WTC11 (cell line): Measurements from ENCODE around the gene SSBP2. TPM values are rescaled to one million over a fixed set of nuclear protein-coding genes. Genes with fewer than 3 reads are reported as not detected.

ENCODE experiments used
- ATAC-seq: fragments of 200-7000 bp; cut with Tn5 transposase; 2 replicates; pipeline ENCODE4 v1.10.0; 2021; ENCODE audit warnings: mild to moderate bottlenecking, moderate library complexity
- CTCF ChIA-PET: fragments of 300-600 bp; sonication (Branson Sonifier 250); formaldehyde crosslinking; loops from one replicate; lab custom pipeline; 2021; ENCODE audit warnings: antibody characterized with exemption; lab: Charles Lee
- POLR2A ChIA-PET: fragments of 350-600 bp; sonication (Branson Sonifier 250); formaldehyde crosslinking; loops from one replicate; lab custom pipeline; 2021; ENCODE audit warnings: antibody characterized with exemption; lab: Charles Lee
- DNase-seq: peaks from one replicate; pipeline ENCODE4 v3.0.0; 2021; ENCODE audit warnings: low spot score
- H3K27ac Mint-ChIP-seq: 2 replicates; pipeline ENCODE4 v1.8.0; 2021; ENCODE audit warnings: mixed read lengths
- H3K27me3 Mint-ChIP-seq: 2 replicates; pipeline ENCODE4 v1.8.0; 2021; ENCODE audit warnings: low read depth, mild to moderate bottlenecking, moderate library complexity, mixed read lengths
- H3K36me3 Mint-ChIP-seq: 2 replicates; pipeline ENCODE4 v1.8.0; 2021; ENCODE audit warnings: mixed read lengths
- H3K4me1 Mint-ChIP-seq: 2 replicates; pipeline ENCODE4 v1.8.0; 2022; ENCODE audit warnings: mixed read lengths
- H3K4me3 Mint-ChIP-seq: 2 replicates; pipeline ENCODE4 v1.8.0; 2021; ENCODE audit warnings: mild to moderate bottlenecking, moderate library complexity, mixed read lengths
- H3K9me3 Mint-ChIP-seq: 2 replicates; pipeline ENCODE4 v1.8.0; 2021; ENCODE audit warnings: mixed read lengths
- CBFB ChIP-seq: sonication (generic); formaldehyde crosslinking; IDR thresholded peaks from 2 replicates; pipeline ENCODE4 v1.8.1; 2022; ENCODE audit warnings: mild to moderate bottlenecking, low read depth, missing genetic modification reagents
- CREM ChIP-seq: sonication (generic); formaldehyde crosslinking; IDR thresholded peaks from 2 replicates; pipeline ENCODE4 v1.8.1; 2022; ENCODE audit warnings: mild to moderate bottlenecking, missing genetic modification reagents, moderate library complexity
- ESRRA ChIP-seq: sonication (generic); formaldehyde crosslinking; IDR thresholded peaks from 2 replicates; pipeline ENCODE4 v1.8.1; 2022; ENCODE audit warnings: mild to moderate bottlenecking, missing genetic modification reagents, borderline replicate concordance
- FOXK1 ChIP-seq: sonication (generic); formaldehyde crosslinking; IDR thresholded peaks from 2 replicates; pipeline ENCODE4 v1.8.0; 2022; ENCODE audit warnings: mild to moderate bottlenecking, moderate library complexity, missing genetic modification reagents
- IRF2 ChIP-seq: sonication (generic); formaldehyde crosslinking; IDR thresholded peaks from 2 replicates; pipeline ENCODE4 v1.8.0; 2022; ENCODE audit warnings: low read depth, missing genetic modification reagents, borderline replicate concordance
- NFYB ChIP-seq: sonication (generic); formaldehyde crosslinking; conservative IDR thresholded peaks from 2 replicates; pipeline ENCODE4 v1.8.0; 2022; ENCODE audit warnings: low read depth, missing genetic modification reagents
- PRRX2 ChIP-seq: fragments of 250-450 bp; sonication (Bioruptor Pico); IDR thresholded peaks from 2 replicates; pipeline ENCODE4 v1.8.0; 2021; ENCODE audit warnings: mild to moderate bottlenecking
- ZNF219 ChIP-seq: sonication (generic); formaldehyde crosslinking; IDR thresholded peaks from 2 replicates; pipeline ENCODE4 v1.8.0; 2023; ENCODE audit warnings: missing genetic modification reagents, mild to moderate bottlenecking, borderline replicate concordance
- ZNF396 ChIP-seq: fragments of 250-450 bp; sonication (Bioruptor Pico); IDR thresholded peaks from 2 replicates; pipeline ENCODE4 v1.8.0; 2021; ENCODE audit warnings: mild to moderate bottlenecking, moderate library complexity, borderline replicate concordance
- ZNF671 ChIP-seq: fragments of 250-450 bp; sonication (Bioruptor Pico); IDR thresholded peaks from 2 replicates; pipeline ENCODE4 v1.8.0; 2021; ENCODE audit warnings: mild to moderate bottlenecking
- total RNA-seq: library from RNA; stranded (reverse); gene quantifications from 3 replicates; pipeline ENCODE4 v1.2.3, GENCODE V29; 2021
- TF ChIP-seq, protein P1 (sequence below): sonication (generic); formaldehyde crosslinking; IDR thresholded peaks from 2 replicates; pipeline ENCODE4 v1.8.0; 2023; ENCODE audit warnings: missing genetic modification reagents, mild to moderate bottlenecking, borderline replicate concordance
- TF ChIP-seq, protein P2 (sequence below): sonication (generic); formaldehyde crosslinking; IDR thresholded peaks from 2 replicates; pipeline ENCODE4 v1.8.0; 2022; ENCODE audit warnings: mild to moderate bottlenecking, missing genetic modification reagents
- TF ChIP-seq, protein P3 (sequence below): sonication (generic); formaldehyde crosslinking; IDR thresholded peaks from 2 replicates; pipeline ENCODE4 v1.8.1; 2022; ENCODE audit warnings: mild to moderate bottlenecking, missing genetic modification reagents, moderate library complexity, borderline replicate concordance
- TF ChIP-seq, protein P4 (sequence below): sonication (generic); formaldehyde crosslinking; IDR thresholded peaks from 2 replicates; pipeline ENCODE4 v1.8.1; 2022; ENCODE audit warnings: mild to moderate bottlenecking, moderate library complexity, missing genetic modification reagents
- TF ChIP-seq, protein P5 (sequence below): sonication (generic); formaldehyde crosslinking; IDR thresholded peaks from 2 replicates; pipeline ENCODE4 v1.8.0; 2023; ENCODE audit warnings: mild to moderate bottlenecking, missing genetic modification reagents
- TF ChIP-seq, protein P6 (sequence below): sonication (generic); formaldehyde crosslinking; IDR thresholded peaks from 2 replicates; pipeline ENCODE4 v1.8.0; 2022; ENCODE audit warnings: mild to moderate bottlenecking, missing genetic modification reagents
- TF ChIP-seq, protein P7 (sequence below): sonication (generic); formaldehyde crosslinking; IDR thresholded peaks from 2 replicates; pipeline ENCODE4 v1.8.1; 2022; ENCODE audit warnings: low read depth, mild to moderate bottlenecking, moderate library complexity, missing genetic modification reagents, borderline replicate concordance
- TF ChIP-seq, protein P8 (sequence below): fragments of 250-450 bp; sonication (Bioruptor Pico); IDR thresholded peaks from 2 replicates; pipeline ENCODE4 v1.9.0; 2021; ENCODE audit warnings: mild to moderate bottlenecking

The SSBP2 gene
- total RNA-seq, 1 experiment from 2014 or later, result 24.9 TPM

DNA sequence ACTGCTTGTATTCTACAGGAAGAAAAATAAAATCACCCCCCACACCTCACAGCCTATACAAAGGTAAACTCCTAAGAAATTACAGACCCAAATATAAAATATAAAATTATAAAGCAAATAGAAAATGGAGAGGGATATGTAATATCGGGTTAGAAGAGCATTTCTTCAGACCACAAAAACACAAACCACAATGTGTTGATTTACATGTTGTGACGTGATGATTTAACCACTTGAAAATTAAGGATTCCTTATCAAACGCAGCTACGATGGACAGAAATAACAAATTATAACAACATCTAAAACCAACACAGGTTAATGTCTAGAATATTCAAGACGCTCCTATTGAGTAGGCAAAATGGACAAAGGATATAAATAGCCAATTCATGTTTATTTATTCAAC, 26.3 kb downstream of the SSBP2 start:
- TF ChIP-seq PRRX2 (CRISPR knock-in tag), result no peak
- TF ChIP-seq ZNF671, result no peak
- TF ChIP-seq, all 79 proteins: peak for 0
- POLR2A ChIA-PET, result no interaction called here

DNA sequence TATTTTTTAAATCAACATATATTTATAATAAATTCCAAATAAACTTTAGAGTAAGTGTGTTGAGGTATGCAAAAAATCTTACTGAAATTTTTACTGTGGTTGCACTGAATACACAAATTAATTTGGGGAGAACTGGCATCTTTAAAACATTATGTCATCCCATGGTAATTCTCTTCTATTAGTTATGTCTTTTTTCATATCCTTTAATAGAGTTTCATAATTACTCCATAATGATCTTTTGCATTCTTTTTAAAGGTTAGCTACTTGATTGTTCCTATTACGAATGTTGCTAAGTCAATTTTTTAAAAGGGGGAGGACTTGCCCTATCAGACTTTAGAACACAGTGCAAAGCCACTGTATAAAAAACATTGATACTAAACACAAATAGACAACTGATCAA, 26.8 kb downstream of the SSBP2 start:
- DNase-seq (no peak), ATAC-seq (no peak)
- no peaks in the 10 kb centered on the region for H3K36me3 Mint-ChIP-seq
- H3K4me1 Mint-ChIP-seq, result peaks cover 34% of the 10 kb centered on the region
- H3K27me3 Mint-ChIP-seq, result peaks cover 6% of the 10 kb centered on the region; the same call in 1 of the 2 replicates
- H3K27ac Mint-ChIP-seq, result no peak overlapping the region
- no peak for TF ChIP-seq CREM (CRISPR knock-in tag)
- TF ChIP-seq, protein P1, sequence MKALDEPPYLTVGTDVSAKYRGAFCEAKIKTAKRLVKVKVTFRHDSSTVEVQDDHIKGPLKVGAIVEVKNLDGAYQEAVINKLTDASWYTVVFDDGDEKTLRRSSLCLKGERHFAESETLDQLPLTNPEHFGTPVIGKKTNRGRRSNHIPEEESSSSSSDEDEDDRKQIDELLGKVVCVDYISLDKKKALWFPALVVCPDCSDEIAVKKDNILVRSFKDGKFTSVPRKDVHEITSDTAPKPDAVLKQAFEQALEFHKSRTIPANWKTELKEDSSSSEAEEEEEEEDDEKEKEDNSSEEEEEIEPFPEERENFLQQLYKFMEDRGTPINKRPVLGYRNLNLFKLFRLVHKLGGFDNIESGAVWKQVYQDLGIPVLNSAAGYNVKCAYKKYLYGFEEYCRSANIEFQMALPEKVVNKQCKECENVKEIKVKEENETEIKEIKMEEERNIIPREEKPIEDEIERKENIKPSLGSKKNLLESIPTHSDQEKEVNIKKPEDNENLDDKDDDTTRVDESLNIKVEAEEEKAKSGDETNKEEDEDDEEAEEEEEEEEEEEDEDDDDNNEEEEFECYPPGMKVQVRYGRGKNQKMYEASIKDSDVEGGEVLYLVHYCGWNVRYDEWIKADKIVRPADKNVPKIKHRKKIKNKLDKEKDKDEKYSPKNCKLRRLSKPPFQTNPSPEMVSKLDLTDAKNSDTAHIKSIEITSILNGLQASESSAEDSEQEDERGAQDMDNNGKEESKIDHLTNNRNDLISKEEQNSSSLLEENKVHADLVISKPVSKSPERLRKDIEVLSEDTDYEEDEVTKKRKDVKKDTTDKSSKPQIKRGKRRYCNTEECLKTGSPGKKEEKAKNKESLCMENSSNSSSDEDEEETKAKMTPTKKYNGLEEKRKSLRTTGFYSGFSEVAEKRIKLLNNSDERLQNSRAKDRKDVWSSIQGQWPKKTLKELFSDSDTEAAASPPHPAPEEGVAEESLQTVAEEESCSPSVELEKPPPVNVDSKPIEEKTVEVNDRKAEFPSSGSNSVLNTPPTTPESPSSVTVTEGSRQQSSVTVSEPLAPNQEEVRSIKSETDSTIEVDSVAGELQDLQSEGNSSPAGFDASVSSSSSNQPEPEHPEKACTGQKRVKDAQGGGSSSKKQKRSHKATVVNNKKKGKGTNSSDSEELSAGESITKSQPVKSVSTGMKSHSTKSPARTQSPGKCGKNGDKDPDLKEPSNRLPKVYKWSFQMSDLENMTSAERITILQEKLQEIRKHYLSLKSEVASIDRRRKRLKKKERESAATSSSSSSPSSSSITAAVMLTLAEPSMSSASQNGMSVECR (CRISPR knock-in tag), result no peak
- no peak for TF ChIP-seq FOXK1 (CRISPR knock-in tag)
- TF ChIP-seq, protein P2, sequence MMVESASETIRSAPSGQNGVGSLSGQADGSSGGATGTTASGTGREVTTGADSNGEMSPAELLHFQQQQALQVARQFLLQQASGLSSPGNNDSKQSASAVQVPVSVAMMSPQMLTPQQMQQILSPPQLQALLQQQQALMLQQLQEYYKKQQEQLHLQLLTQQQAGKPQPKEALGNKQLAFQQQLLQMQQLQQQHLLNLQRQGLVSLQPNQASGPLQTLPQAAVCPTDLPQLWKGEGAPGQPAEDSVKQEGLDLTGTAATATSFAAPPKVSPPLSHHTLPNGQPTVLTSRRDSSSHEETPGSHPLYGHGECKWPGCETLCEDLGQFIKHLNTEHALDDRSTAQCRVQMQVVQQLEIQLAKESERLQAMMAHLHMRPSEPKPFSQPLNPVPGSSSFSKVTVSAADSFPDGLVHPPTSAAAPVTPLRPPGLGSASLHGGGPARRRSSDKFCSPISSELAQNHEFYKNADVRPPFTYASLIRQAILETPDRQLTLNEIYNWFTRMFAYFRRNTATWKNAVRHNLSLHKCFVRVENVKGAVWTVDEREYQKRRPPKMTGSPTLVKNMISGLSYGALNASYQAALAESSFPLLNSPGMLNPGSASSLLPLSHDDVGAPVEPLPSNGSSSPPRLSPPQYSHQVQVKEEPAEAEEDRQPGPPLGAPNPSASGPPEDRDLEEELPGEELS (CRISPR knock-in tag), result no peak
- no peak for TF ChIP-seq IRF2
- TF ChIP-seq ZNF219 (CRISPR knock-in tag), result no peak
- H3K4me3 Mint-ChIP-seq, result no peak overlapping the region
- no peaks in the 10 kb centered on the region for H3K9me3 Mint-ChIP-seq
- POLR2A ChIA-PET, result no interaction called here
- CTCF ChIA-PET, result no interaction called here

More for the DNA sequence above, 26.3 kb downstream of the SSBP2 start:
- Mint-ChIP-seq H3K27ac (no peak overlapping the region), H3K4me3 (no peak overlapping the region), H3K27me3 (peaks cover 6% of the 10 kb centered on the region; the same call in 1 of the 2 replicates), H3K36me3 (no peaks in the 10 kb centered on the region), H3K9me3 (no peaks in the 10 kb centered on the region), H3K4me1 (peaks cover 29% of the 10 kb centered on the region)
- DNase-seq (no peak), ATAC-seq (no peak)
- CTCF ChIA-PET, result no interaction called here

DNA sequence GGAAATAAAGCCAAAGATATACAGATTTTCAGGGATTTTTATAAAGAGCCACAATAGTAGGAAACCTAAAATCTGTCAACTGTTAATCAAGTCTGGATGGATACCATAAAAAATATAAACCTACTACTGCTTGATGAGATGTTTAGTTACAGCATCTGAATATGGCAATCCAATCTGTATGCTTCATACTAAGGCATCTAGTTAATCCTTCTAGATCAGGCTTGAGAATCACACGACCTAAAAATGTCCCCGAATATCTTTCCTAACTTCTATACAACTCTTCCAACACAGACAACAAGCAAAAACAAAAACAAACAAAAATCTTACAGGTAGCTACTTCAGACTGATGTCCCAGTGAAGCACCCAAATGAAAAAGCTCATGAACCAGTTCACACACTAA, 29.8 kb downstream of the SSBP2 start:
- CTCF ChIA-PET, result no interaction called here
- POLR2A ChIA-PET, result no interaction called here
- Mint-ChIP-seq H3K4me1 (peaks cover 45% of the 10 kb centered on the region), H3K27me3 (peaks cover 6% of the 10 kb centered on the region; the same call in 1 of the 2 replicates), H3K36me3 (no peaks in the 10 kb centered on the region), H3K9me3 (no peaks in the 10 kb centered on the region), H3K27ac (no peak overlapping the region), H3K4me3 (no peak overlapping the region)
- DNase-seq, result no peak
- ATAC-seq, result no peak
- TF ChIP-seq, protein P3, sequence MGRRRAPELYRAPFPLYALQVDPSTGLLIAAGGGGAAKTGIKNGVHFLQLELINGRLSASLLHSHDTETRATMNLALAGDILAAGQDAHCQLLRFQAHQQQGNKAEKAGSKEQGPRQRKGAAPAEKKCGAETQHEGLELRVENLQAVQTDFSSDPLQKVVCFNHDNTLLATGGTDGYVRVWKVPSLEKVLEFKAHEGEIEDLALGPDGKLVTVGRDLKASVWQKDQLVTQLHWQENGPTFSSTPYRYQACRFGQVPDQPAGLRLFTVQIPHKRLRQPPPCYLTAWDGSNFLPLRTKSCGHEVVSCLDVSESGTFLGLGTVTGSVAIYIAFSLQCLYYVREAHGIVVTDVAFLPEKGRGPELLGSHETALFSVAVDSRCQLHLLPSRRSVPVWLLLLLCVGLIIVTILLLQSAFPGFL (CRISPR knock-in tag), result no peak
- TF ChIP-seq, protein P4, sequence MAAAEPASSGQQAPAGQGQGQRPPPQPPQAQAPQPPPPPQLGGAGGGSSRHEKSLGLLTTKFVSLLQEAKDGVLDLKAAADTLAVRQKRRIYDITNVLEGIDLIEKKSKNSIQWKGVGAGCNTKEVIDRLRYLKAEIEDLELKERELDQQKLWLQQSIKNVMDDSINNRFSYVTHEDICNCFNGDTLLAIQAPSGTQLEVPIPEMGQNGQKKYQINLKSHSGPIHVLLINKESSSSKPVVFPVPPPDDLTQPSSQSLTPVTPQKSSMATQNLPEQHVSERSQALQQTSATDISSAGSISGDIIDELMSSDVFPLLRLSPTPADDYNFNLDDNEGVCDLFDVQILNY (CRISPR knock-in tag), result no peak
- TF ChIP-seq, protein P5, sequence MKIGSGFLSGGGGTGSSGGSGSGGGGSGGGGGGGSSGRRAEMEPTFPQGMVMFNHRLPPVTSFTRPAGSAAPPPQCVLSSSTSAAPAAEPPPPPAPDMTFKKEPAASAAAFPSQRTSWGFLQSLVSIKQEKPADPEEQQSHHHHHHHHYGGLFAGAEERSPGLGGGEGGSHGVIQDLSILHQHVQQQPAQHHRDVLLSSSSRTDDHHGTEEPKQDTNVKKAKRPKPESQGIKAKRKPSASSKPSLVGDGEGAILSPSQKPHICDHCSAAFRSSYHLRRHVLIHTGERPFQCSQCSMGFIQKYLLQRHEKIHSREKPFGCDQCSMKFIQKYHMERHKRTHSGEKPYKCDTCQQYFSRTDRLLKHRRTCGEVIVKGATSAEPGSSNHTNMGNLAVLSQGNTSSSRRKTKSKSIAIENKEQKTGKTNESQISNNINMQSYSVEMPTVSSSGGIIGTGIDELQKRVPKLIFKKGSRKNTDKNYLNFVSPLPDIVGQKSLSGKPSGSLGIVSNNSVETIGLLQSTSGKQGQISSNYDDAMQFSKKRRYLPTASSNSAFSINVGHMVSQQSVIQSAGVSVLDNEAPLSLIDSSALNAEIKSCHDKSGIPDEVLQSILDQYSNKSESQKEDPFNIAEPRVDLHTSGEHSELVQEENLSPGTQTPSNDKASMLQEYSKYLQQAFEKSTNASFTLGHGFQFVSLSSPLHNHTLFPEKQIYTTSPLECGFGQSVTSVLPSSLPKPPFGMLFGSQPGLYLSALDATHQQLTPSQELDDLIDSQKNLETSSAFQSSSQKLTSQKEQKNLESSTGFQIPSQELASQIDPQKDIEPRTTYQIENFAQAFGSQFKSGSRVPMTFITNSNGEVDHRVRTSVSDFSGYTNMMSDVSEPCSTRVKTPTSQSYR, result no peak
- TF ChIP-seq CBFB (CRISPR knock-in tag) (no peak), ESRRA (CRISPR knock-in tag) (no peak), ZNF396 (CRISPR knock-in tag) (no peak), NFYB (CRISPR knock-in tag) (no peak)
- TF ChIP-seq, protein P6, sequence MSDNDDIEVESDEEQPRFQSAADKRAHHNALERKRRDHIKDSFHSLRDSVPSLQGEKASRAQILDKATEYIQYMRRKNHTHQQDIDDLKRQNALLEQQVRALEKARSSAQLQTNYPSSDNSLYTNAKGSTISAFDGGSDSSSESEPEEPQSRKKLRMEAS (CRISPR knock-in tag), result no peak
- TF ChIP-seq, protein P7, sequence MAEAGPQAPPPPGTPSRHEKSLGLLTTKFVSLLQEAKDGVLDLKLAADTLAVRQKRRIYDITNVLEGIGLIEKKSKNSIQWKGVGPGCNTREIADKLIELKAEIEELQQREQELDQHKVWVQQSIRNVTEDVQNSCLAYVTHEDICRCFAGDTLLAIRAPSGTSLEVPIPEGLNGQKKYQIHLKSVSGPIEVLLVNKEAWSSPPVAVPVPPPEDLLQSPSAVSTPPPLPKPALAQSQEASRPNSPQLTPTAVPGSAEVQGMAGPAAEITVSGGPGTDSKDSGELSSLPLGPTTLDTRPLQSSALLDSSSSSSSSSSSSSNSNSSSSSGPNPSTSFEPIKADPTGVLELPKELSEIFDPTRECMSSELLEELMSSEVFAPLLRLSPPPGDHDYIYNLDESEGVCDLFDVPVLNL, result no peak
- TF ChIP-seq, protein P8, sequence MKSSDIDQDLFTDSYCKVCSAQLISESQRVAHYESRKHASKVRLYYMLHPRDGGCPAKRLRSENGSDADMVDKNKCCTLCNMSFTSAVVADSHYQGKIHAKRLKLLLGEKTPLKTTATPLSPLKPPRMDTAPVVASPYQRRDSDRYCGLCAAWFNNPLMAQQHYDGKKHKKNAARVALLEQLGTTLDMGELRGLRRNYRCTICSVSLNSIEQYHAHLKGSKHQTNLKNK, result no peak
